ENCODE results near the gene COQ5.
"Not testable (repeated sequence)": the region's sequence is repeated elsewhere in the genome, so short reads cannot be mapped to it uniquely, and the experiment has no call there.

The COQ5 gene

GRCh38 chr12:120490833-120491512, 38.0 kb downstream of the COQ5 start:
- H3K4me3 ChIP-seq (ENCODE audit: low read depth, low read length), result no peak overlapping the region
- DNase-seq (ENCODE audit: low read depth), result no peak
- TF ChIP-seq CTCF (conservative IDR thresholded peaks at IDR 0.05; ENCODE audit: low read depth, low read length), result no peak

GRCh38 chr12:120490325-120490724, 38.6 kb downstream of the COQ5 start:
- H3K4me3 ChIP-seq (ENCODE audit: low read depth, low read length), result no peak overlapping the region
- DNase-seq (ENCODE audit: low read depth), result no peak
- TF ChIP-seq CTCF (conservative IDR thresholded peaks at IDR 0.05; ENCODE audit: low read depth, low read length), result no peak

- no peak overlapping the region for H3K4me3 ChIP-seq (ENCODE audit: low read depth, low read length)
- no peak for DNase-seq (ENCODE audit: low read depth)
- TF ChIP-seq CTCF (conservative IDR thresholded peaks at IDR 0.05; ENCODE audit: low read depth, low read length), result no peak
Observed at GRCh38 chr12:120489018-120489417, 39.9 kb downstream of the COQ5 start.

- DNase-seq (ENCODE audit: low read depth), result no peak
- TF ChIP-seq CTCF (conservative IDR thresholded peaks at IDR 0.05; ENCODE audit: low read depth, low read length), result no peak
- H3K4me3 ChIP-seq (ENCODE audit: low read depth, low read length), result no peak overlapping the region
Observed at GRCh38 chr12:120488057-120488640, 40.8 kb downstream of the COQ5 start.

GRCh38 chr12:120487552-120487951, 41.4 kb downstream of the COQ5 start:
- DNase-seq (ENCODE audit: low read depth); H3K4me3 ChIP-seq (ENCODE audit: low read depth, low read length): not testable (repeated sequence)

- H3K4me3 ChIP-seq (ENCODE audit: low read depth, low read length), result no peak overlapping the region
- no peak for DNase-seq (ENCODE audit: low read depth)
- TF ChIP-seq CTCF (conservative IDR thresholded peaks at IDR 0.05; ENCODE audit: low read depth, low read length), result no peak
Observed at GRCh38 chr12:120485961-120486881, 42.7 kb downstream of the COQ5 start.

GRCh38 chr12:120483621-120484020, 45.3 kb downstream of the COQ5 start:
- no peak for TF ChIP-seq CTCF (conservative IDR thresholded peaks at IDR 0.05; ENCODE audit: low read depth, low read length)
- no peak overlapping the region for H3K4me3 ChIP-seq (ENCODE audit: low read depth, low read length)
- no peak for DNase-seq (ENCODE audit: low read depth)

Data from choroid plexus epithelial cell (primary cell).